Activated CD4-positive, alpha-beta T cell treated with anti-CD3 and anti-CD28 coated beads for 24 hours (primary cell): ENCODE data around the gene CPTP.
A peak's percentile ranks its signal among the peaks of the same experiment; 100 is the strongest.

Experiments
- DNase-seq, 2 donors: peaks; one replicate each; pipeline ENCODE4 v3.0.0-alpha.2; 2020; ENCODE audit warnings: low read depth in 2 of 2

The CPTP gene

DNA sequence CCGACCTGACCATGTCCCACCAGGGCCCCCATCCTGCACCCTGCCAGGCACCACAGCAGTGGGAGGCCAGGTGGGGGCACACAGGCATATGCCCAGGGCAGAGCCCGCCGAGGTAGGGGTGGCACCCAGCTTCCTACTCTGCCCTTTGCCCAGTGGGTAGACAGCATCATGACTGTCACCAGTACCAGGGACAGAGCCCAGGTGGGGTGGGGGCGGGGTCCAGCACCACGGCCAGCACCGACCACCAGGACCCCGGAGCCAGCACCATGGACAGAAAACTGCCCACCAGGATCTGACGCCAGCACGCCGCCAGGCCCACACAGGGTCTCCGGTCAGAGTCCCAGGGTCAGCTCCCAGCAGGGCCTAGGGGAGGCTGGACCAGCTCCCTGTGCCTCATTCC, 10.2 kb downstream of the CPTP start:
- no peak for DNase-seq

DNA sequence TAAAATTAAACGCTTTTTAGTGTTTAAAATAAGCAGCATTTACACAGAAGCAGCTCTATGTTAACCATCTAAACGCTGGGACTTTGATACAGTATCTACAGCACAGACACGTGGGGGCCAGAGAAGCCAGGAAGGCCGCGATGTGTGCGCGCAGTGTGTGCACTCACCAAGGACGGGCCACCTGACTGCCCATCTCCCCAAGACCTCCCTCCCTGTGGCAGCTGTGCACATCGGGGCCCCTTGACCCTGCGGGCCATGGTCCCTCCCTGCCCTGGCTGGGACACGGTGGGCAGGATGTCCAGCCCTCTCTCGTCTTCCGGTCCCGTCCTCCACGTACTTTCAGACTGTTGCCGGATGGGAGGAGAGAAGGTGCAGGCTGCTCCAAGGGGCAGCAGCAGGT, 10.7 kb downstream of the CPTP start:
- DNase-seq = no peak

DNA sequence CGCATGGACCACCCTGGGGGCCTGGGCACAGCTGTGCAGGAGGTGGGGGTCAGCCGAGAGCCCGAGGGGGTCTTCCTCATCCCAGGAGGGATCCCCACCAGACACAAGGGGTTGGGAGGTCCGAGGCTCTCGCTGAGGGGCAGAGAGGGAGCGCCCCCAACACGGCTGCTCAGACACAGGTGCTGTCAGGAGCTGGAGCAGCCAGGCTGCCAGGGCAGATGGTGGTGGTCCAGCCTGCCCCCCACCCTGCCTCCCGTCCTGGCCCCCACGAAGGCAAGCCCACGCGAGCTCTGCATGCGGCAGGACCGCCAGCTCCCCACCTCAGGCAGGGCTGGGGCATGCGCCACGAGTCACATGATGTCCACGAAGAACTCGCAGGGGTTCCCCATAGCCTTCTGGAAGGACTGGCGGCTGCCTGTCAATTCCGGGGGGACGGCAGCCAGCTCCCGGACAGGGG, 11.2 kb downstream of the CPTP start:
- DNase-seq = no peak

DNA sequence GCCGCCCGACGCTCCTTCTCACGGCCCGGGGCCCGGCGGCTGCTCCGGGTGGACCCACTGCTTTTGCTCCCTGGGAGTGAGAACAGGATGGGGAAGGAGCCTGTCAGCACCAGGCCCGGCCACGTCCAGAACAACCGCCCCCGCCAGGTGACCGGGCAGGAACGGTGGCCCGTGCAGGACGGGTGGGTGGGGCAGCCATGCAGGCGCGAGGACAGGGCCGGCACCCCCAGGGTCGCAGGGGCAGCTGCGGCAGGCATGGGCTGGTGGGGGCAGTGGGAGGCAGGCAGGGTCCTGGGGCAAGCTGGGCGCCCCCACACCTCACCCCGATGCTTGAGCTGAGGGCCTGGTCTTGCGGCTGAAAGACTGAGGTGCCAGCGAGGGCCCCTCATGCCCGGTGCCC, 11.8 kb downstream of the CPTP start:
- no peak for DNase-seq

DNA sequence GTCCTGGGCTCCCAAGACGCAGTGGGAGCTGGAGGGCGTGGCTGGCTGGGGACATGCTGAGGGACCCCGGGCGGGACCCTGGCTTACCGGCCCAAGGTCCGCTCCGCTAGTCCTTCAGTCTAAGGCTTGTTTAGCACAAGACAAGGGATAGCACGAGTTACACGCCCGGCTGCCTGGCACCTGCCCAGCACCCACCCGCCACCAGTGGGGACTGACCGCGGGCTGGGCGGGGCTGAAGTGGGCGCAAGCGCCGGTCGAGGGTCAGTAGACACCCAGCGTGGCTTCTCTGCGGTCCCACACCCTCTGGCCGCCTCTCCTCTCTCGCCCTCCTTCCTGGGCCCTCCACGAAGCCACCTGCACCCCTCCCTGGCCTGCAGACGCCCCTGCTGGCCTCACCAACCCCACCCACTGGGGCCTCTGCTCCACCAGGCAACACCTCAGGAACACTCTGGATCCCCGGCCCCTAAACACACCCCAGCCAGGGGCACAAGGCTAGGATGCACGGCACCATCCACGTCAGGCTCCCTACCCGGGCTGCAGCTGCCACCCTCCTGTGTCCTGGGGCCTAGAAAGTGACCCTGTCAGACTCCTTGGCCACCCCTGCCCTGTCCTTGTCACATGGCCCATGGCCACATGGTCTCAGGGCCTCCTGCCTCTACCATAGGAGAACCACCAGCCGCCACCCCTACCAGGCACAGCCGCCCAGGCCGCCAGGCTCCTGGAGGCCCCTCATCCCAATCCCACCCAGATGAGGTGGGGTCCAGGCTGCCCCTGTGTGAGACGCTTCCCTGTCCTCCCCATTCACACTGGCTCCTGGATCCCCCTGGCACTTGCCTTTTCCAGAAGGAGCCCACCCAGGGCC, 12.6 kb downstream of the CPTP start:
- no peak for DNase-seq

DNA sequence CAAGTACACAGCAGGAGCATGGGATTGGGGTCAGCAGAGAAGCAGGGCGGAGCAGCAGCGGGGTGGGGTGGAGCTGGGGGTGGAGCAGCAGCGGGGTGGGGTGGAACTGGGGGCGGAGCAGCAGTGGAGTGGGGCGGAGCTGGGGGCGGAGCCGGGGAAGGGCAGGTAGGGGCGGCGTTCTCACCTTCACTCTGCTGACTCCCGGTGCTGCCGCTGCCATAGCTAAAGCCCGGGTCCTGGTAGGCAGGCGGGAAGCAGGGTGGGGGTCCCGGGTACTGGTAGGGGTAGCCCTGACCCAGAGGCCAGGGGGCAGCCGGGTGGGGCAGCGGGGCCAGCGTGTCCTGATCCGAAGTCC, 13.2 kb downstream of the CPTP start:
- DNase-seq = peak; percentile 35 to 40

DNA sequence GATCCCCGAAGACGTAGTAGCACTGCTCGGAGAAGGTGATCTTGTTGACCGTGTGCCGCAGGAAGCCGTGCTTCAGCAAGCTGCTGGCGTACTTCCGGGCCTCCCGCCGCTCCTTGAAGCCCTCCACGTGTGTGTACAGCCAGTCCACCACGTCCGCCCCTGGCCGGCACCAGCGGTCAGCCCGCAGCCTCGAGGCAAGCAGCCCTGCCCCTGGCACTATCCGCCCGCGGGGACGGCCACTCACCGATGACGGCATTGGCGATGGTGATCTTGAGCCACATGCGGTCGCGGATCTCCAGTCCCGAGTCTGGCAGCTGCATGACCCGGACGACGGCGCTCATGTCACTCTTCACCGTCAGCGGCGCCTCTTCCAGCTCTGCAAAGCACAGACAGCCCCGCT, 13.7 kb downstream of the CPTP start:
- DNase-seq = no peak

DNA sequence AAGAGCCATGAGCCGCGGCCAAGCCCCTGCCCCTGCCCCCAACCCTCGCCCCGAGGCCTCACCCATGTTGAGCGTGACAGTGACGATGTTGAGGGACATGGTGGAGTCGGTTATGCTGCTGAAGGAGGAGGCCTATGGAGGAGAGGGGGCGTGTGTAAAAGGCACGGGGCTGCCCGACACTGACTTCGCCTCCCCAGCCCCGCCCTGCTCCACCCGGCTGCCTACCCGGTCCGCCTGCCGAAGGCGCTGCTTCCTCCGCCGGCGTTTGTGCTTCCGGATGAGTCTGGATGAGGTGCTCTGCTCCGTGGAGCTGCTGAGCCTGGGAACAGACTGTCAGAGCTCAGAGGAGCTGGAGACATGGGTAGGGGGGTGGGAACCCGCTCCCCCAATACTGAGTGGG, 15.6 kb downstream of the CPTP start:
- no peak for DNase-seq

DNA sequence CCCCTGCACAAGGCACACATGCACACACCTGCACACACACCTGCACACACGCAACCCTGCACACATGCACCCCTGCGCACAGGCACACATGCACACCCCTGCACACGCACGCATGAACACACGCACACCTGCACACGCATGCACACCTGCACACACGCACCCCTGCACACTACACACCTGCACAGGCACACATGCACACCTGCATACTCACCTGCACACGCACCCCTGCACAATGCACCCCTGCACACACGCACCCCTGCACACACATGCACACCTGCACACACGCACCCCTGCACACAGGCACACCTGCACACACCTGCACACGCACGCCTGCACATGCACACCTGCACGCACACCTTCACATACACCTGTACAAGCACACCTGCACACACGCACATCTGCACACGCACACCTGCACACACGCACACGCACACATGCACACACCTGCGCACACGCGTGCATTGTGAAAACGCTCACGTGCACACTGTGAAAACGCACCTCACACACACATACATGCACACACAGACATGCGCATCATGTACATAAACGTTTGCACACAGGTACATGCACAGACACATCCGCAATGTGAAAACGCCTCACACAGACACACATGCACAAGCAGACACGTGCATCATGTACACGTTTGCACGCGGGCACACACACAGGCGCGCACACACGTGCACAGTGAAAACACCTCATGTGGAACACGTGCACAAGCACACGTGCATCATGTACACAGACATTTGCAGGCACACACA, 16.4 kb downstream of the CPTP start:
- DNase-seq = no peak

DNA sequence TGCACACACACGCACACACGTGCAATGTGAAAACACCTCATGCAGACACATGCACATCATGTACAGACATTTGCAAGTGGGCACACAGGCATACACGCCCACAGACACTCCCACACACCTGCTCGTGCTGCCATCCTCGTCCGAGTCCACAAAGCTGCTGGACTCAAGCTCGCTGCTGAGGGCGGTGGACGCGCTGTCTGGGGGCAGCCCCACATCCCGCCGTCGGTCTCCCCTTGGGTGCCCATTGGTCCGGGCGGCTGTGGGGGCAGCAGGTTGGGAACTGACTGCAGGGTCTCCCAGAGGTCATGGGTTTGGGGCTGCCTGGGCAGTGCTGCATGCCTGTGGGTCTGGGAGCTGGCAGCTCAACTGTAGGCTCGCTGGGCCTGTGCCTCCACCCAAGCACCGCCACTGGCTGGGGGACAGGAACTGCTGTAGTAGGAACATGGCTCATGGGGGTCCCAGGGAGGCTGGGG, 17.0 kb downstream of the CPTP start:
- DNase-seq = no peak

DNA sequence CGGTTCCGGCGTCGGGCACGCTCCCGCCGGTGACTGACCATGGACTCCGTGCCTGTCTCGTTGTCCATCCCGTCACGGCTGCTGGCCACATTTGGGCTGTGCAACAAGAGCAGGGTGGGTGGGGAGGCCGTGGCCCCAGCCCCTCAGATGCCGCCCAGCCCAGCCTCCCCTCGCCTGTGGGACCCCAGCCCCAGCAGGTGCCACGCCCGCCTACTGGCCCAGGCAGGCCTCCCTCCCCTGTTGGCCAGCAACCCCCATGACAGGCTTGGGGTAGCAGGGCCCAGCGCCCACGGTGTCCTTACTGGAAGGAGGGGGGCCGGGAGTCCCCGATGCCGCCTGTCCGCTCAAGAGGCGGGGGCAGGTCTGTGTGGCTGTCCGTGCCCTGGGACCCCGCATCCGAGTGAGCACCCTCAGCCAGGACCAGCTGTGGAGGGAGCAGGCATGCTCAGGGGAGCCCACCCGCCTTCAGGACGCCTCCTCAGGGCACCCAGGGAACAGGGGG, 17.5 kb downstream of the CPTP start:
- no peak for DNase-seq

DNA sequence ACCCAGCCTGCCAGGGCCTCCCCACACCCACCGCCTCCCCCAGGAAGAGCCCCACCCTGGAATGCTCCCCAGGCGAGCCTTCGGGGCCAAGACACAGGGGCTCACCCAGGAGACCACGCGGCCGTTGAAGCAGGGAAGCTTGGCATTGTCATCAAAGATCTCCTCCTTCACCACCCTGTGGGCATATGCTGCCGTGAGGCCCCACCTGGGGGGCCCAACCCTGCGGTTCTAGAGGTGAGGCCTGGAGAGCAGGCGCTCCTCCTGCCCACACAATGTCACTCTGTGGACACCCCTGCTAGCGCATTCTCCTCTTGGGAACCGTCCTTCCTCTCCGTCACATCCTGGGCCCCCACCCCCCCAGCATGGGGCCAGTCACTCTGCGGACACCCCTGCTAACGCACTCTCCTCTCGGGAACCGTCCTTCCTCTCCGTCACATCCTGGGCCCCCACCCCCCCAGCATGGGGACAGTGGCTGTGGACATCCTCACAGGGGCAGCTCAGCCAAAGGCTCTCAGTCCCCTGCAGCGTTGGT, 18.0 kb downstream of the CPTP start:
- DNase-seq = no peak

DNA sequence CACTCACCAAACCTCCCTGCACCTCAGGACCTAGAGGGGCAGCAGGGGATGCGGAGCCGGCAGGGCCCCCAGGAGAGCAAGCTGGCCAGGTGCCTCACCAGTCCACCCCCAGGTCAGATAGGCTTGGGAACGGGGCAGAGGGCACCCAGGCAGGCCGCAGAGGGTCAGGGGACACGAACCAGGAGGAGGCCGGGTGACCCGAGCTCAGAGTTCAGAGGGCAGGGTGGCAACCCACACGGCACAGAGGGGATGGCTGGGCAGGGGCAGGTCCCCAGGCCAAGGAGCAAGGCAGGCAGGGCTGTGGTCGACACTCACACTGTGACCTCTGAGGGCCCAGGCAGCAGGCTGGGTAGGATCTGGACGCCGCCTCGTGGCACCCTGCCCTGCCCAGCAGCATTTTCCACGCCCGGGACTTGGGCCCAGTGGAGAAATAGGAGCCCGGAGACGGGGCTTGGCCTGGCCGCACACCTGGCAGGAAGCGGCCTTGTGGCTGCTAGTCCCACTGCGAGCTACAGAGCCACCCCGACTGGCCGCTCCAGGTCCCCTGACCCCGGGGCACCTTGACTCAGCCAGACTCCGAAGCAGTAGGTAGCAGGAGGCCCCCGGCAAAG, 19.3 kb downstream of the CPTP start:
- no peak for DNase-seq

DNA sequence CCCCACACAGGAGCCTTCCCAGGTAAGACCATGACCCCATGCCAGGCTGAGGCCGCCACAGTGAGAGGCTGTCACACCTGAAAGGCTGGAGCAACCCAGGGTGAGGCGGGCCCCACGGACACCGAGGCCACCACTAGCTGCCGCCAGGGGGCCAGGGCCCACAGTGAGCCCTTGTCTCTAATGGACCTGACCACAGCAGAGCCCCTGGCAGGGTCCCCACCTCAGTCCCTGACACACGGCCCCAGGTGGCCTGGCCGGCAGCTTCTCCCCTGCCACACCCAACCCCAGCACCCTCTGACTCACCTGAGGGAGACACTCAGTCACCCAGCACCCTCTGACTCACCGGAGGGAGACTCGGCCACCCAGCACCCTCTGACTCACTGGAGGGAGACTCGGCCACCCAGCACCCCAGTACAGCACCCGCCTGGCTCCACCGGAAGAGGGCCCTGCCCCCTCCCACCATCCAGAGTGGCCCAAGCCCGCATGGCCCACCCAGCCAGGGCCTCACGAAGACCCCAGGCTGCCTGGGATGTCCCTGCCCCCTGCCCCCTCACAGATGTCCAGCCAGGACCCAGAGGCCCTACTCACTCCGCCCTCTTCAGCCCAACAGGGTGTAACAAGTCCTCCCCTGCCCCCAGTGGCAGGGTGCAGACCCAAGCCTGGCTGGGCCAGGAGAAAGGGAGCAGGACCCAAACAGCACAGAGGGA, 20.2 kb downstream of the CPTP start:
- peak; percentile 38 to 43 for DNase-seq

DNA sequence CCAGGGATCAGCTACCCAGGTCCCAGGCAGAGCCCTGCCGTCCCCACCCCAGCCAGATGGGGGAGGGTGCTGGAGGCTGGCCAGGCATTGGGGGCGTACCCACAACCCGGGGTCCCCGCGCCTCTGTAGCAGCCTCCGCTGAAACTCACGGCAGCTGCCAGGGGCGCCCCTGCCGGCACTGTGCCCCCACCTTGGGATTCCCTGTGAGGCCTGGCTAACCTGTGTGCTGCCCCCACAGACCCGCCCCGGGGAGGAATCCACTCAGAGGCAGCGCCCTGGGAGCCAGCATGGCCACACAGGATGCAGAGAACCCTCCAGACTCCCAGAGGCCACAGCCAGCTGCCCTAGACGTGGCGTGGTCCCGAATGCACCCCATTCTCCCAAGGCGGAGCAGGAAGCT, 20.8 kb downstream of the CPTP start:
- DNase-seq = no peak

DNA sequence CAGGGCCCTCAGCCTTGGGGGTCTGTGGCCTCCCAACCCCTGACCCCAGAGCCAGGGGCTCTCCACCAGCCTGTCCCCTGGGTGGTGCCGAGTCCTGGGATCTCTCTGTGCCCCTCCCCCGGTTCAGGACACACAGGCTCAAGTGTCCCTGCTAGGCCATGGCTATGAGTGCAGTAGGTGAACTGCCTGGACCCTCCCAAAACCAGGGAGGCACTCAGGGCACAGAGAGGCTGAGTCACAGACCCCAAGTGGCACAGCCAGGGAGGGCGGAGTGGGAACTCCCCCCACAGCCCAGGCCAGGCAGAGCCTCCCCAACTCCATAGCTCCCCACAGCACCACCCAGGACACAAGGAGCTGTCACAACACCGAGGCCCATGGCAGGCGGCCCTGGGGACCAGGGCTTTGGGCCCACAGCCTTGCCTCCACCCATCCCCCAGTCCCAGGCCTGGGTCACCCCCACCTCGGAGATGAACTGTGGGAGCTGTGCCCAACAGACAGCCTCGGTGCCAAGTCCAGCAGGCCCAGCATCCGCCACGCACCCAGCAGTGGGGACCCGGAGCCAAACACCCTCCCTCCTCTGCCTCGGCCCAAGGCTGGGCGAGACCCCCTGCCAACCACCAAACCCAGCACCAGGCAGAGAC, 21.4 kb downstream of the CPTP start:
- no peak for DNase-seq

DNA sequence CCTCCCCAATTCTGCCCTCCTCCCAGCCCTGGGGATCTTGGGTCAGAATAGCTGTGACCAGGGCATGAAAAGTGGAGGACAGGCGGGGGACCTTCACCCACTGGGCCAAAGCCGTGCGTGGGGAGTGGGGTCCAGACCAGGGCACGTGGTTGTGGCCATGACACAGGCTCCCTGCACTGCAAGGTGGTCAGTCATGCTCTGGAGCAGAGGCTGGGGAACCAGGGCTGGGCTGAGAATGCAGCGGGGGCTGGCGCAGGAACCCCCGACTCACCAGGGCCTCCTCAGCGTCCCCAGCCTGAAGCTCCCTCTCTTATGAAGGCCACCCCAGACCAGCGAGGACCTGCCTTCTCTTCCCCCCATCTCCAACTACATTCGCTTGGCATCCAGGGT, 21.9 kb downstream of the CPTP start:
- no peak for DNase-seq

DNA sequence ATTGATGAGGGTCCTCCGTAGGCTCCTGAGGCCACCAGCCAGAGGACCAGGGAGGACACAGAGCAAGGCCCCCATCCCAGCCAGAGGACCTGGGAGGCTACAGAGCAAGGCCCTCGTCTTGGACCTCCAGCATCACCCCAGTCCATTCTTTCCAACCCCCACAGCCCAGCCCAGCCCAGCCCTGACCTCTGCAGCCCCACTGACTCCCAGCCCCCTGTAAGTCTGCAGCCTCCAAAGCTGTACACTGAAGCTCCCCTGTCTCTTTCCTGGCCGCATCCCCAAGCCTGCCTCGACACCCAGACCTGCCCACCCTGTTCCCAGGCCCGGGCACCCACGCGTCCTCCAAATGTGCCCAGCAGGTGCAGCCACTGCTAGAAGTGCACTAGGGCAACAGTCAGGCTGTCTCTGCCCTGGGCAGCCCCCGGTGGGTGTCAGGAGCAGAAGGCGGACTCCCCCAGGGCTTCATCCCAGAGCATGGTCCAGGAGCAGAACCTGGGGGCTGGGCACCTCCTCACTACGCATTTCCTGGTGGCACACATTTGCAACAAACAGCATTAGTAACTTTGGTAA, 22.5 kb downstream of the CPTP start:
- no peak for DNase-seq

DNA sequence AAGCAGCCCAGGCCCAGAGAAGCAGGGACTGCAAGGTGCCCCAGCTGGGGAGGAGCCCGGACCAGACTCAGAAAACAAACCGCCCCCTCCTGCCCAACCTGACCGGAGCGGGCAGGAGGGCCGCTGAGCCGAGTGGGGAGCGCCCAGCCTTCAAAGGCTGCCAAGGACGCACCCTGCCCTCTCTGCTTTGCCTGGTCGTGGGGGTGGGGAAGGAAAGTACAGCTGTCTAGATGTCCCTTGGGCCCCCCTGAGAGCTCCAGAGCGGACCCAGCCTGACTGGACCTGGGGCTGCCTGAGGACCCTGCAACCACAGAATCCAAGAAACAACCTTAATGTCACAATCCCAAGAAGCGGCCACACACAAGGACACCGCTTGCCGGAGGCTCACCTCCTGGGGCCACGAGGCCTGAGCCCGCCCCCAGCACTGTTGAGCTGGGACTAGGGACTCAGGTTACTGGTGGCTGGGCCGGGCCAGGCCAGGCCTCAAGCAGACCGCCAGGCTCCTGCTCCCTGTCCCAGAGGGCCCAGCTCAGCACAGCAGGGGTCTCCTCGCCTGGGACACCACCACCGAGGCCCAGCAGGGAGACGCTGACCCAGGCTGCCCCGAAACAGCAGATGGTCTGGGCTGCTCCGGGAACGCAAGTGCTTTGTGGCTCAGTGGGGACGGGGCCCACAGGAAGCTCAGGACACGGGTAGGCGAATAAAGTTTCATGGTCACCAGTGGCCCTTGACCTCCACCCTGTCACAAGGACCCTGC, 23.2 kb downstream of the CPTP start:
- no peak for DNase-seq
